OCI-LY7 (cell line): ENCODE results near the gene WDR35.

Experiments used
- CTCF ChIP-seq: fragments of 200-600 bp; sonication (generic); conservative IDR thresholded peaks from 2 replicates; pipeline ENCODE4 v1.5.1; 2014; ENCODE audit warnings: mild to moderate bottlenecking, antibody characterized with exemption, low read length, moderate library complexity, mixed read lengths
- EZH2phosphoT487 ChIP-seq: fragments of 200-600 bp; sonication (generic); IDR thresholded peaks from 2 replicates; pipeline ENCODE4 v1.6.1; 2018; ENCODE audit warnings: low read depth, borderline replicate concordance, mild to moderate bottlenecking, mixed run types, antibody characterized with exemption, low read length, moderate library complexity, mixed read lengths

- no peak for TF ChIP-seq CTCF
- TF ChIP-seq EZH2phosphoT487 = no peak
Observed at GRCh38 chr2:20027705-20028434, 38.0 kb upstream of the WDR35 start.
